Neural cell (in vitro differentiated cells): ENCODE measurements around the gene TCP10L. TPM values are rescaled to one million over a fixed set of nuclear protein-coding genes. Genes with fewer than 3 reads are reported as not detected.

Experiments
- H2AFZ ChIP-seq: fragments of 200-600, 300-800 bp; sonication (generic), shearing (Covaris generic); 2 replicates; pipeline ENCODE4 v1.6.0; 2014; ENCODE audit warnings: low read depth, mild to moderate bottlenecking, antibody characterized with exemption, low read length, moderate library complexity
- H3F3A ChIP-seq: fragments of 200-600 bp; shearing (Covaris generic); 2 replicates; pipeline ENCODE4 v1.6.1; 2016; ENCODE audit warnings: mild to moderate bottlenecking, moderate library complexity, mixed read lengths, antibody characterized with exemption, low read length; ENCODE audit not compliant: insufficient read depth, poor library complexity, severe bottlenecking
- H3K27ac ChIP-seq: fragments of 200-600, 300-800 bp; sonication (generic), shearing (Covaris generic); 2 replicates; pipeline ENCODE4 v1.5.1; 2014; ENCODE audit warnings: mild to moderate bottlenecking, low read length, moderate library complexity
- H3K27me3 ChIP-seq: fragments of 300-800, 200-600 bp; sonication (generic), shearing (Covaris generic); 2 replicates; pipeline ENCODE4 v1.6.0; 2014; ENCODE audit warnings: mild to moderate bottlenecking, low read depth, low read length, moderate library complexity; ENCODE audit not compliant: insufficient read depth
- H3K36me3 ChIP-seq: fragments of 300-800, 200-600 bp; sonication (generic), shearing (Covaris generic); 2 replicates; pipeline ENCODE4 v1.5.1; 2014; ENCODE audit warnings: mild to moderate bottlenecking, antibody characterized with exemption, low read length, moderate library complexity; ENCODE audit not compliant: insufficient read depth
- H3K4me2 ChIP-seq: fragments of 300-800, 200-600 bp; sonication (generic), shearing (Covaris generic); 2 replicates; pipeline ENCODE4 v1.6.0; 2014; ENCODE audit warnings: mild to moderate bottlenecking, low read length
- H3K4me3 ChIP-seq: fragments of 300-800, 200-600 bp; sonication (generic), shearing (Covaris generic); 2 replicates; pipeline ENCODE4 v1.5.1; 2014; ENCODE audit warnings: mild to moderate bottlenecking, low read length, moderate library complexity
- H3K79me2 ChIP-seq: fragments of 200-600 bp; shearing (Covaris generic); replicated peaks from 2 replicates; pipeline ENCODE4 v1.6.0; 2014; ENCODE audit warnings: mild to moderate bottlenecking, low read length, moderate library complexity; ENCODE audit not compliant: insufficient read depth
- H3K9ac ChIP-seq: fragments of 300-800, 200-600 bp; sonication (generic), shearing (Covaris generic); 2 replicates; pipeline ENCODE4 v1.6.1; 2016; ENCODE audit warnings: mild to moderate bottlenecking, low read length, mixed read lengths
- H3K9me2 ChIP-seq: fragments of 200-600 bp; shearing (Covaris generic); 2 replicates; pipeline ENCODE4 v1.6.1; 2016; ENCODE audit warnings: mild to moderate bottlenecking, low read length, mixed read lengths; ENCODE audit not compliant: insufficient read depth
- H3K9me3 ChIP-seq: fragments of 200-600, 300-800 bp; sonication (generic), shearing (Covaris generic); 2 replicates; pipeline ENCODE4 v1.6.1; 2016; ENCODE audit warnings: mild to moderate bottlenecking, mixed run types, low read length, moderate library complexity, mixed read lengths
- H4K20me1 ChIP-seq: fragments of 200-600 bp; shearing (Covaris generic); 2 replicates; pipeline ENCODE4 v1.6.1; 2016; ENCODE audit warnings: mild to moderate bottlenecking, mixed run types; ENCODE audit not compliant: insufficient read depth
- CTCF ChIP-seq: fragments of 450-650 bp; IDR thresholded peaks from 2 replicates; pipeline ENCODE4 v1.5.1; 2014; ENCODE audit warnings: antibody characterized with exemption, mild to moderate bottlenecking, moderate library complexity; ENCODE audit not compliant: poor library complexity, severe bottlenecking
- EP300 ChIP-seq: fragments of 450-650 bp; conservative IDR thresholded peaks from 2 replicates; pipeline ENCODE4 v1.6.1; 2014; ENCODE audit warnings: antibody characterized with exemption, mild to moderate bottlenecking, moderate library complexity; ENCODE audit not compliant: poor library complexity, severe bottlenecking
- EZH2 ChIP-seq: fragments of 200-600, 300-800 bp; shearing (Covaris generic), sonication (generic); IDR thresholded peaks from 2 replicates; pipeline ENCODE4 v1.6.1; 2014; ENCODE audit warnings: antibody characterized with exemption, low read length, borderline replicate concordance, mild to moderate bottlenecking; ENCODE audit not compliant: insufficient read depth, poor library complexity, severe bottlenecking
- MXI1 ChIP-seq: fragments of 450-650 bp; conservative IDR thresholded peaks from 2 replicates; pipeline ENCODE4 v1.6.1; 2014; ENCODE audit warnings: antibody characterized with exemption, mild to moderate bottlenecking; ENCODE audit not compliant: poor library complexity, severe bottlenecking
- POLR2AphosphoS5 ChIP-seq: IDR thresholded peaks from 2 replicates; pipeline ENCODE4 v1.6.1; 2012
- RAD21 ChIP-seq: fragments of 450-650 bp; conservative IDR thresholded peaks from 2 replicates; pipeline ENCODE4 v1.6.1; 2014; ENCODE audit warnings: antibody characterized with exemption, mild to moderate bottlenecking, moderate library complexity
- SMC3 ChIP-seq: fragments of 450-650 bp; conservative IDR thresholded peaks from 2 replicates; pipeline ENCODE4 v1.6.1; 2014; ENCODE audit warnings: antibody characterized with exemption, mild to moderate bottlenecking, moderate library complexity; ENCODE audit not compliant: poor library complexity
- TAF1 ChIP-seq: IDR thresholded peaks from 2 replicates; pipeline ENCODE4 v1.6.1; 2012; ENCODE audit warnings: low read depth
- polyA plus RNA-seq: library from polyadenylated mRNA; depleted of rRNA; stranded (reverse); fragments of >200 nt; gene quantifications from 2 replicates; pipeline ENCODE4 v1.2.3, GENCODE V29; 2014
- TF ChIP-seq, protein P1 (sequence below): IDR thresholded peaks from 2 replicates; pipeline ENCODE4 v1.6.1; 2012; ENCODE audit warnings: borderline replicate concordance

Gene TCP10L
- polyA plus RNA-seq, 1 donor from 2014 or later, result 1.7 TPM

DNA sequence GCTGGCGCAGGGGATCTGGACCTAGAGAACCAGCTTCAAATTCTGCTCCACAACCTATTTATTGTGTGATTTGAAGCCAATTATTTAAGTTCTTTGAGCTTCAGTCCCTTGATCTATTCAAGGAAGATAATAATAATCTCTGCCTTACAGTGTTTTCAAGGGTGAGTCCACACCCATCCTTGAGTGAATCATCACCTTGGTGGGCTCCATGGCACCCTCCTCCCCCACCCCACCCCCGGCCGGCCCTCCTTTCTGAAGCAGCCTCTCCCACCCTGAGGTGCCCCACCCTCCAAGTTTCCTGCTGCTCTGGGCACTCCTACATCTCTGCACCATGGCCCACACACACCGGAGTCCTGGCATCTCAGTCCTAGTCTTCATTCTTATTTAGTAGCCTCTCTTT, 38.3 kb downstream of the TCP10L start:
- no peaks in the 10 kb centered on the region for H3F3A ChIP-seq
- no peak overlapping the region for H3K9ac ChIP-seq
- no peak overlapping the region for H3K4me2 ChIP-seq
- H3K4me3 ChIP-seq, result no peak overlapping the region
- TF ChIP-seq MXI1 (no peak), TAF1 (no peak), RAD21 (no peak), POLR2AphosphoS5 (no peak), CTCF (no peak), SMC3 (no peak), EZH2 (no peak), EP300 (no peak)
- TF ChIP-seq, protein P1, sequence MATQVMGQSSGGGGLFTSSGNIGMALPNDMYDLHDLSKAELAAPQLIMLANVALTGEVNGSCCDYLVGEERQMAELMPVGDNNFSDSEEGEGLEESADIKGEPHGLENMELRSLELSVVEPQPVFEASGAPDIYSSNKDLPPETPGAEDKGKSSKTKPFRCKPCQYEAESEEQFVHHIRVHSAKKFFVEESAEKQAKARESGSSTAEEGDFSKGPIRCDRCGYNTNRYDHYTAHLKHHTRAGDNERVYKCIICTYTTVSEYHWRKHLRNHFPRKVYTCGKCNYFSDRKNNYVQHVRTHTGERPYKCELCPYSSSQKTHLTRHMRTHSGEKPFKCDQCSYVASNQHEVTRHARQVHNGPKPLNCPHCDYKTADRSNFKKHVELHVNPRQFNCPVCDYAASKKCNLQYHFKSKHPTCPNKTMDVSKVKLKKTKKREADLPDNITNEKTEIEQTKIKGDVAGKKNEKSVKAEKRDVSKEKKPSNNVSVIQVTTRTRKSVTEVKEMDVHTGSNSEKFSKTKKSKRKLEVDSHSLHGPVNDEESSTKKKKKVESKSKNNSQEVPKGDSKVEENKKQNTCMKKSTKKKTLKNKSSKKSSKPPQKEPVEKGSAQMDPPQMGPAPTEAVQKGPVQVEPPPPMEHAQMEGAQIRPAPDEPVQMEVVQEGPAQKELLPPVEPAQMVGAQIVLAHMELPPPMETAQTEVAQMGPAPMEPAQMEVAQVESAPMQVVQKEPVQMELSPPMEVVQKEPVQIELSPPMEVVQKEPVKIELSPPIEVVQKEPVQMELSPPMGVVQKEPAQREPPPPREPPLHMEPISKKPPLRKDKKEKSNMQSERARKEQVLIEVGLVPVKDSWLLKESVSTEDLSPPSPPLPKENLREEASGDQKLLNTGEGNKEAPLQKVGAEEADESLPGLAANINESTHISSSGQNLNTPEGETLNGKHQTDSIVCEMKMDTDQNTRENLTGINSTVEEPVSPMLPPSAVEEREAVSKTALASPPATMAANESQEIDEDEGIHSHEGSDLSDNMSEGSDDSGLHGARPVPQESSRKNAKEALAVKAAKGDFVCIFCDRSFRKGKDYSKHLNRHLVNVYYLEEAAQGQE, result no peak
- H3K27me3 ChIP-seq, result no peaks in the 10 kb centered on the region
- no peak overlapping the region for H2AFZ ChIP-seq
- H3K27ac ChIP-seq, result no peak overlapping the region
- no peaks in the 10 kb centered on the region for H4K20me1 ChIP-seq
- no peaks in the 10 kb centered on the region for H3K9me2 ChIP-seq
- no peaks in the 10 kb centered on the region for H3K36me3 ChIP-seq
- no peaks in the 10 kb centered on the region for H3K9me3 ChIP-seq
- H3K79me2 ChIP-seq, result no peaks in the 10 kb centered on the region

GRCh38 chr21:32545948-32546441, 39.3 kb downstream of the TCP10L start:
- no peaks in the 10 kb centered on the region for H3K9me2 ChIP-seq
- H3K4me2 ChIP-seq, result no peak overlapping the region
- H3K27me3 ChIP-seq, result no peaks in the 10 kb centered on the region
- no peaks in the 10 kb centered on the region for H3K79me2 ChIP-seq
- no peaks in the 10 kb centered on the region for H3F3A ChIP-seq
- no peaks in the 10 kb centered on the region for H3K36me3 ChIP-seq
- H4K20me1 ChIP-seq, result no peaks in the 10 kb centered on the region
- H3K9me3 ChIP-seq, result no peaks in the 10 kb centered on the region
- TF ChIP-seq SMC3, result no peak
- TF ChIP-seq, protein P1, result no peak
- no peak for TF ChIP-seq RAD21
- no peak for TF ChIP-seq POLR2AphosphoS5
- no peak for TF ChIP-seq MXI1
- TF ChIP-seq CTCF, result no peak
- TF ChIP-seq EZH2, result no peak
- TF ChIP-seq EP300, result no peak
- TF ChIP-seq TAF1, result no peak
- no peak overlapping the region for H2AFZ ChIP-seq
- no peak overlapping the region for H3K27ac ChIP-seq
- H3K9ac ChIP-seq, result no peak overlapping the region
- H3K4me3 ChIP-seq, result no peak overlapping the region
